HepG2 (cell line): Measurements from ENCODE around the gene ZNF616. TPM values are rescaled to one million over a fixed set of nuclear protein-coding genes. Genes with fewer than 3 reads are reported as not detected.
A peak's percentile ranks its signal among the peaks of the same experiment; 100 is the strongest.

Source experiments
- GMEB1 ChIP-seq: sonication (generic); formaldehyde crosslinking; IDR thresholded peaks from 2 replicates; pipeline ENCODE4 v1.5.1; 2020; ENCODE audit warnings: missing genetic modification reagents, mild to moderate bottlenecking, borderline replicate concordance
- HDAC2 ChIP-seq: sonication (generic); formaldehyde crosslinking; IDR thresholded peaks from 2 replicates; pipeline ENCODE4 v1.4.0; 2020; ENCODE audit warnings: missing genetic modification reagents
- HOXA5 ChIP-seq: sonication (generic); formaldehyde crosslinking; IDR thresholded peaks from 2 replicates; pipeline ENCODE4 v1.4.0; 2020; ENCODE audit warnings: missing genetic modification reagents
- KLF13 ChIP-seq: sonication (generic); formaldehyde crosslinking; IDR thresholded peaks from 2 replicates; pipeline ENCODE4 v1.4.0; 2020; ENCODE audit warnings: mild to moderate bottlenecking, missing genetic modification reagents
- KMT2B ChIP-seq: IDR thresholded peaks from 2 replicates; pipeline ENCODE4 v1.6.1; 2016; ENCODE audit warnings: missing genetic modification reagents, missing compliant biosample characterization
- NFE2 ChIP-seq: sonication (generic); formaldehyde crosslinking; IDR thresholded peaks from 2 replicates; pipeline ENCODE4 v1.4.0; 2020; ENCODE audit warnings: missing genetic modification reagents
- NR2F1 ChIP-seq, 2 experiments: fragments of 450-650 bp in 1 of 2; formaldehyde crosslinking in 1 of 2; IDR thresholded peaks; 2 replicates each; pipeline versions ENCODE4 v1.5.0 to v1.6.1; 2016 to 2020; ENCODE audit warnings: mild to moderate bottlenecking in 1 of 2, missing compliant biosample characterization in 1 of 2, missing genetic modification reagents in 1 of 2, moderate library complexity in 1 of 2
- RXRA ChIP-seq: sonication (generic); formaldehyde crosslinking; IDR thresholded peaks from 2 replicates; pipeline ENCODE4 v1.5.1; 2020; ENCODE audit warnings: missing genetic modification reagents
- SMYD3 ChIP-seq: sonication (generic); formaldehyde crosslinking; IDR thresholded peaks from 2 replicates; pipeline ENCODE4 v1.8.1; 2023; ENCODE audit warnings: mild to moderate bottlenecking, missing genetic modification reagents
- SRF ChIP-seq: IDR thresholded peaks from 2 replicates; pipeline ENCODE4 v1.6.1; 2011; ENCODE audit warnings: mild to moderate bottlenecking, low read depth, low read length, moderate library complexity
- SRSF4 ChIP-seq: fragments of 200-400 bp; formaldehyde crosslinking; IDR thresholded peaks from one replicate; pipeline ENCODE4 v1.6.1; 2018; ENCODE audit warnings: mild to moderate bottlenecking, low read depth, low read length, moderate library complexity; ENCODE audit not compliant: poor library complexity, severe bottlenecking
- ZBTB38 ChIP-seq: sonication (generic); formaldehyde crosslinking; IDR thresholded peaks from 2 replicates; pipeline ENCODE4 v1.5.1; 2020; ENCODE audit warnings: mild to moderate bottlenecking, missing genetic modification reagents
- ZFP41 ChIP-seq: sonication (generic); formaldehyde crosslinking; IDR thresholded peaks from 2 replicates; pipeline ENCODE4 v1.4.0; 2020; ENCODE audit warnings: mild to moderate bottlenecking, missing genetic modification reagents, borderline replicate concordance
- ZNF589 ChIP-seq: sonication (generic); formaldehyde crosslinking; conservative IDR thresholded peaks from 2 replicates; pipeline ENCODE4 v1.8.0; 2022; ENCODE audit warnings: mild to moderate bottlenecking, moderate library complexity, missing genetic modification reagents
- ZNF75D ChIP-seq: sonication (generic); formaldehyde crosslinking; IDR thresholded peaks from 2 replicates; pipeline ENCODE4 v1.8.1; 2023; ENCODE audit warnings: missing genetic modification reagents, mild to moderate bottlenecking, borderline replicate concordance
- ZNF790 ChIP-seq: sonication (generic); formaldehyde crosslinking; IDR thresholded peaks from 2 replicates; pipeline ENCODE4 v1.8.0; 2022; ENCODE audit warnings: missing genetic modification reagents, mild to moderate bottlenecking, borderline replicate concordance
- polyA plus RNA-seq, 8 experiments: library from polyadenylated mRNA; depleted of rRNA in 3 of 8; stranded (reverse) in 7 of 8; unstranded in 1 of 8; fragments of >200 nt; fragmentation: Illumina TruSeq in 4 of 8; extraction: Trizol in 4 of 8; gene quantifications; 2 replicates each; pipeline versions ENCODE4 v1.2.1 to v1.2.3, GENCODE V29; 2011 to 2016; ENCODE audit warnings: low read depth in 4 of 8, missing spikeins in 1 of 8, mixed read lengths in 1 of 8; ENCODE audit not compliant: insufficient read depth in 1 of 8
- total RNA-seq, 5 experiments: library from RNA; depleted of rRNA; stranded (reverse); fragments of >200 nt; fragmentation: Illumina TruSeq; extraction: Trizol; gene quantifications; 2 replicates each; pipeline ENCODE4 v1.2.3, GENCODE V29; 2016; ENCODE audit warnings: low read depth in 1 of 5
- TF ChIP-seq, protein P1 (sequence below): sonication (generic); formaldehyde crosslinking; IDR thresholded peaks from 2 replicates; pipeline ENCODE4 v1.5.0; 2020; ENCODE audit warnings: mild to moderate bottlenecking, missing genetic modification reagents
- TF ChIP-seq, protein P2 (sequence below): sonication (generic); formaldehyde crosslinking; IDR thresholded peaks from 2 replicates; pipeline ENCODE4 v1.4.0; 2020; ENCODE audit warnings: missing genetic modification reagents
- TF ChIP-seq, protein P3 (sequence below): IDR thresholded peaks from 2 replicates; pipeline ENCODE4 v1.6.1; 2016; ENCODE audit warnings: missing genetic modification reagents, missing compliant biosample characterization

Gene ZNF616
- total and polyA plus RNA-seq, 2 of the 13 experiments (the other 11 are each of a cell fraction or from before 2014, with no cell fraction given), result 2.2 to 10.4 TPM

DNA sequence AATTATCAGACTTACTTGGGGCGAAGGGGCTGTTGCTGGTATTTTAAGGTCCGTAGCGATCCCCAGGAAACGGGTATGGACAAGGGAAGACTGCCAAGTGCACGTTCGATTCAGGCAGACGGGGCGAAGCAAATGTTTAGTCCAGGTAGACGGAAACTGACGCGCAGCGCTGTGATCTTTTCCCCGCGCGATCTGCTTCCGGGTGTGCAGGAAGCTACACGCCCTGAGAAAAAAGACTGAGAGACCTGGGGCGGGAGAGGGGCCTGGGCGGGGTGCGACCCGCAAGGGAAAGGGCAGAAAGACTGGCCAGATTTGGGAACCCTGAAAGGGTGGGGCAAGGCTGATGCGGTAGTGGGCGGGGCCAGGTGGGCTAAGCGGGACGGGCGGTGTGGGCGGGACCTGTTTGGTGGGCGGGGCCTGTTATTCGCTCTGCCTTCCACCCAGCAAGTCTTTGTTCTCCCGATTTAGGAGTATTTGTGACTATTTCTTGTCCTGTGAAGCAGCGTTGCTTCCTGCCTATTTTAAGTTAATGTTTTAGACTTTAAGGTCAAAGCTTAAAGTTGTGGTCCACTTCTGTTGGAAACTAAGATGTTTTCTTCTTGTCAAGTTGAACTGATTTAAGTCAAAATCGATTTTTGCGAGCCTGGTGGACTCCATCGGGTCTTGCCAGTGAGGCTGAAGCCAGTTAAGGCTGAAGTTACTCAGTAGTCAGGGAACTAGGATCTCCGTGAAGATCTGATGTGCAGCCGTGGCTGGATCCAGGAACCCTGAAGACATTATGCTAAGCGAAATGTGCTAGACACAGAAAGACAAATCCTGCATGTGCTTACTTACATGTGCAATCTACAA, 31.8 kb upstream of the ZNF616 start, which contains the start of gene ZNF836 (continued):
- TF ChIP-seq ZNF589 (CRISPR knock-in tag) (no peak), ZFP41 (CRISPR knock-in tag) (no peak), KLF13 (CRISPR knock-in tag) (no peak), NFE2 (CRISPR knock-in tag) (no peak), KMT2B (CRISPR knock-in tag) (0 out of 2 replicates have a peak, but pooled peaks have one; percentile 71), ZNF75D (no peak), NR2F1 (CRISPR knock-in tag; IDR thresholded peaks at IDR 0.05) (no peak), RXRA (CRISPR knock-in tag) (no peak), SMYD3 (CRISPR knock-in tag) (no peak), ZBTB38 (CRISPR knock-in tag) (no peak), ZNF790 (no peak), GMEB1 (CRISPR knock-in tag) (no peak), HOXA5 (CRISPR knock-in tag) (peak; percentile 45; the same call in 1 of the 2 replicates), SRF (0 out of 2 replicates have a peak, but pooled peaks have one; percentile 14), HDAC2 (peak; percentile 36; the same call in 1 of the 2 replicates), SRSF4 (no peak)
- TF ChIP-seq, protein P1, sequence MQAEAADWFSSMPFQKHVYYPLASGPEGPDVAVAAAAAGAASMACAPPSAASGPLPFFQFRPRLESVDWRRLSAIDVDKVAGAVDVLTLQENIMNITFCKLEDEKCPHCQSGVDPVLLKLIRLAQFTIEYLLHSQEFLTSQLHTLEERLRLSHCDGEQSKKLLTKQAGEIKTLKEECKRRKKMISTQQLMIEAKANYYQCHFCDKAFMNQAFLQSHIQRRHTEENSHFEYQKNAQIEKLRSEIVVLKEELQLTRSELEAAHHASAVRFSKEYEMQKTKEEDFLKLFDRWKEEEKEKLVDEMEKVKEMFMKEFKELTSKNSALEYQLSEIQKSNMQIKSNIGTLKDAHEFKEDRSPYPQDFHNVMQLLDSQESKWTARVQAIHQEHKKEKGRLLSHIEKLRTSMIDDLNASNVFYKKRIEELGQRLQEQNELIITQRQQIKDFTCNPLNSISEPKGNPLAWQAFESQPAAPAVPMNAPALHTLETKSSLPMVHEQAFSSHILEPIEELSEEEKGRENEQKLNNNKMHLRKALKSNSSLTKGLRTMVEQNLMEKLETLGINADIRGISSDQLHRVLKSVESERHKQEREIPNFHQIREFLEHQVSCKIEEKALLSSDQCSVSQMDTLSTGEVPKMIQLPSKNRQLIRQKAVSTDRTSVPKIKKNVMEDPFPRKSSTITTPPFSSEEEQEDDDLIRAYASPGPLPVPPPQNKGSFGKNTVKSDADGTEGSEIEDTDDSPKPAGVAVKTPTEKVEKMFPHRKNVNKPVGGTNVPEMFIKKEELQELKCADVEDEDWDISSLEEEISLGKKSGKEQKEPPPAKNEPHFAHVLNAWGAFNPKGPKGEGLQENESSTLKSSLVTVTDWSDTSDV (CRISPR knock-in tag), result no peak
- TF ChIP-seq, protein P2, sequence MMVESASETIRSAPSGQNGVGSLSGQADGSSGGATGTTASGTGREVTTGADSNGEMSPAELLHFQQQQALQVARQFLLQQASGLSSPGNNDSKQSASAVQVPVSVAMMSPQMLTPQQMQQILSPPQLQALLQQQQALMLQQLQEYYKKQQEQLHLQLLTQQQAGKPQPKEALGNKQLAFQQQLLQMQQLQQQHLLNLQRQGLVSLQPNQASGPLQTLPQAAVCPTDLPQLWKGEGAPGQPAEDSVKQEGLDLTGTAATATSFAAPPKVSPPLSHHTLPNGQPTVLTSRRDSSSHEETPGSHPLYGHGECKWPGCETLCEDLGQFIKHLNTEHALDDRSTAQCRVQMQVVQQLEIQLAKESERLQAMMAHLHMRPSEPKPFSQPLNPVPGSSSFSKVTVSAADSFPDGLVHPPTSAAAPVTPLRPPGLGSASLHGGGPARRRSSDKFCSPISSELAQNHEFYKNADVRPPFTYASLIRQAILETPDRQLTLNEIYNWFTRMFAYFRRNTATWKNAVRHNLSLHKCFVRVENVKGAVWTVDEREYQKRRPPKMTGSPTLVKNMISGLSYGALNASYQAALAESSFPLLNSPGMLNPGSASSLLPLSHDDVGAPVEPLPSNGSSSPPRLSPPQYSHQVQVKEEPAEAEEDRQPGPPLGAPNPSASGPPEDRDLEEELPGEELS (CRISPR knock-in tag), result no peak
- TF ChIP-seq, protein P3, sequence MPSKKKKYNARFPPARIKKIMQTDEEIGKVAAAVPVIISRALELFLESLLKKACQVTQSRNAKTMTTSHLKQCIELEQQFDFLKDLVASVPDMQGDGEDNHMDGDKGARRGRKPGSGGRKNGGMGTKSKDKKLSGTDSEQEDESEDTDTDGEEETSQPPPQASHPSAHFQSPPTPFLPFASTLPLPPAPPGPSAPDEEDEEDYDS (CRISPR knock-in tag), result peak; percentile 9; the same call in 1 of the 2 replicates
